ENCODE data around the gene PDGFRB.
"Not testable (repeated sequence)": the region's sequence is repeated elsewhere in the genome, so short reads cannot be mapped to it uniquely, and the experiment has no call there.

The PDGFRB gene

DNA sequence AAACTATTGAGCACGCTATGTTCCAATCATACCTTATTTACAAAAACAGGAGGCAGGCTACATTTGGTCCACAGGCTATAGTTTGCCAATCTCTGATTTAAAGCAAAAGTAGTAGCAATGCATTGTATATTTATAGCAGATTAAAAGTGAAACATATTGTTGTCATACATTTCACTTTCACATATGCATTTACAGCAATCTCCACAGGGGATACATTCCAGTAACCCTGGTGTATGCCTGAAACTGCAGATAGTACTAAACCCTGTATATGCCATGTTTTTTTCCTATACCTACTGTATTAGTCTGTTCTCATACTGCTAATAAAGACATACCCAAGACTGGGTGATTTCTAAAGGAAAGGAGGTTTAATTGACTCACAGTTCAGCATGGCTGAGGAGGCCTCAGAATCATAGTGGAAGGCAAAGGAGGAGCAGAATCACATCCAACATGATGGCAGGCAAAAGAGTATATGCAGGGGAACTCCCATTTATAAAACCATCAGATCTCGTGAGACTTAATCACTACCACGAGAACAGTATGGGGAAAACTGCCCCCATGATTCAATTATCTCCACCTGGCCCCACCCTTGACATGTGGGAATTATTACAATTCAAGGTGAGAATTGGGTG is 63.4 kb downstream of the PDGFRB start (continued):
- TF ChIP-seq, protein P1, sequence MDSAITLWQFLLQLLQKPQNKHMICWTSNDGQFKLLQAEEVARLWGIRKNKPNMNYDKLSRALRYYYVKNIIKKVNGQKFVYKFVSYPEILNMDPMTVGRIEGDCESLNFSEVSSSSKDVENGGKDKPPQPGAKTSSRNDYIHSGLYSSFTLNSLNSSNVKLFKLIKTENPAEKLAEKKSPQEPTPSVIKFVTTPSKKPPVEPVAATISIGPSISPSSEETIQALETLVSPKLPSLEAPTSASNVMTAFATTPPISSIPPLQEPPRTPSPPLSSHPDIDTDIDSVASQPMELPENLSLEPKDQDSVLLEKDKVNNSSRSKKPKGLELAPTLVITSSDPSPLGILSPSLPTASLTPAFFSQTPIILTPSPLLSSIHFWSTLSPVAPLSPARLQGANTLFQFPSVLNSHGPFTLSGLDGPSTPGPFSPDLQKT (IDR thresholded peaks at IDR 0.05; ENCODE audit: borderline replicate concordance, low read depth, low read length), result no peak
- TF ChIP-seq ZNF248 (tag by site-specific recombination; IDR thresholded peaks at IDR 0.05) (no peak), MYNN (tag by site-specific recombination; IDR thresholded peaks at IDR 0.05; ENCODE audit: borderline replicate concordance) (no peak), TCF7L2 (IDR thresholded peaks at IDR 0.05; ENCODE audit: borderline replicate concordance, low read depth, low read length) (no peak), ZNF670 (tag by site-specific recombination; IDR thresholded peaks at IDR 0.05; ENCODE audit: low read depth) (no peak), ZNF274 (IDR thresholded peaks at IDR 0.05; ENCODE audit: low read length) (no peak), ZNF274 (tag by site-specific recombination; IDR thresholded peaks at IDR 0.05; ENCODE audit: borderline replicate concordance) (no peak), ZSCAN30 (tag by site-specific recombination; IDR thresholded peaks at IDR 0.05) (no peak), BCL11A (tag by site-specific recombination; IDR thresholded peaks at IDR 0.05; ENCODE audit: low read depth) (no peak)

GRCh38 chr5:150085950-150086715 is 69.5 kb downstream of the PDGFRB start, which contains the start of gene CSF1R:
TSS of gene CSF1R (minus strand) at chr5:150086554. CDS start at chr5:150086427, 127 bp downstream.
- H3K4me3 ChIP-seq (ENCODE audit: low read depth, low read length), result no peak within 1 kb of the TSS
- H3K36me3 ChIP-seq (ENCODE audit: control insufficient read depth in 2 of 2, insufficient read depth in 1 of 2, low read length in 2 of 2), result no peaks in the 10 kb centered on the region
- CTCF ChIA-PET, result interaction anchor here (0.6 kb wide), 2 partner anchors 458 to 619 kb away, joined by 3 to 9 read pairs; no protein-coding TSS in a partner anchor
- H3K9me3 ChIP-seq (ENCODE audit: control insufficient read depth, insufficient read depth, low read depth, low read length), result no peaks in the 10 kb centered on the region
- H3K4me1 ChIP-seq (ENCODE audit: control insufficient read depth, insufficient read depth, low read length), result no peaks in the 10 kb centered on the region
- no peak within 1 kb of the TSS for H3K27ac ChIP-seq (ENCODE audit: extremely low read depth, low read depth, low read length)
- TF ChIP-seq ZEB2 (tag by site-specific recombination; IDR thresholded peaks at IDR 0.05) (no peak), ZNF639 (tag by site-specific recombination; IDR thresholded peaks at IDR 0.05) (no peak), ZNF768 (tag by site-specific recombination; IDR thresholded peaks at IDR 0.05) (no peak), ZNF132 (tag by site-specific recombination; IDR thresholded peaks at IDR 0.05; ENCODE audit: borderline replicate concordance) (no peak), ZNF37A (tag by site-specific recombination; IDR thresholded peaks at IDR 0.05) (no peak)
- TF ChIP-seq, protein P2, sequence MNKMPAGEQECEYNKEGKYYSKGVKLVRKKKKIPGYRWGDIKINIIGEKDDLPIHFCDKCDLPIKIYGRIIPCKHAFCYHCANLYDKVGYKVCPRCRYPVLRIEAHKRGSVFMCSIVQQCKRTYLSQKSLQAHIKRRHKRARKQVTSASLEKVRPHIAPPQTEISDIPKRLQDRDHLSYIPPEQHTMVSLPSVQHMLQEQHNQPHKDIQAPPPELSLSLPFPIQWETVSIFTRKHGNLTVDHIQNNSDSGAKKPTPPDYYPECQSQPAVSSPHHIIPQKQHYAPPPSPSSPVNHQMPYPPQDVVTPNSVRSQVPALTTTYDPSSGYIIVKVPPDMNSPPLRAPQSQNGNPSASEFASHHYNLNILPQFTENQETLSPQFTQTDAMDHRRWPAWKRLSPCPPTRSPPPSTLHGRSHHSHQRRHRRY (tag by site-specific recombination; IDR thresholded peaks at IDR 0.05), result no peak
- POLR2A ChIA-PET, result interaction anchor here (0.6 kb wide), 1 partner anchor 763 kb away, joined by 3 read pairs; no protein-coding TSS in a partner anchor

DNA sequence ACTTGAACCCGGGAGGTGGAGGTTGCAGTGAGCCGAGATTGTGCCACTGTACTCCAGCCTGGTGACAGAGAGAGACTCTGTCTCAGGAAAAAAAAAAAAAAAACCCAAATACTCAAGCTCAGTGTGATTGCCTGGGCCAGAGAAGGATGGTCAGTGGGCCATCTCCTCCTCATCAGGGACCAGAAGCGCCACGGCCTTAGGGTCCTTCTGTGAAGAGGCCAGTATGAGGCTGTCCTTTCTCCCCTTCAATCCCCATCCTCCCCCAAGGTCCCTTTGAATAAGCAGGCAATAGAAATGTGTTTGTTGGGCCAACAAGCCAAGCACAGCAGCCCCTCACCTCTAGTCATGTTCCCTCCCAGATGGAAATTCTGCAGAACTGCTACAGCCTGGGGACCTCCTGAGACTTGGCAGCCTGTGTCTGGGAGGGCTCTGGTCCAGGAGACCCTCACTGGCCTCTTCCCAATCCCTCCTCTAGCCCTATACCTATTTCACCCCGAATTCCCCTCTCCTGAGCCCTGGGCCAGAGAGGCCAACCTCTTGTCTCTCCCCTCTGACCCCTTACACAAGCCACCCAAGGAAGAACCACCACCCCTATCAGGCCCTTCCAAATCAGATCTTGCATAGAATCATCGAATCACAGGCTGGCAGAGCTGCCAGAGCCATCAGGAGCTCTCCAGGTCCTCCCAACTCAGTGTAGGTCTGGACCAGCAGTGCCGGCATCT is 70.3 kb downstream of the PDGFRB start:
- TF ChIP-seq ZSCAN18 (tag by site-specific recombination; IDR thresholded peaks at IDR 0.05), result no peak
- no peak for TF ChIP-seq MYNN (tag by site-specific recombination; IDR thresholded peaks at IDR 0.05; ENCODE audit: borderline replicate concordance)
- TF ChIP-seq ZNF24 (tag by site-specific recombination; IDR thresholded peaks at IDR 0.05), result no peak
- no peak for TF ChIP-seq ZNF623 (tag by site-specific recombination; IDR thresholded peaks at IDR 0.05)
- no peak for TF ChIP-seq ZNF223 (tag by site-specific recombination; IDR thresholded peaks at IDR 0.05)
- no peak for TF ChIP-seq ZNF792 (tag by site-specific recombination; IDR thresholded peaks at IDR 0.05)
- TF ChIP-seq, protein P3, sequence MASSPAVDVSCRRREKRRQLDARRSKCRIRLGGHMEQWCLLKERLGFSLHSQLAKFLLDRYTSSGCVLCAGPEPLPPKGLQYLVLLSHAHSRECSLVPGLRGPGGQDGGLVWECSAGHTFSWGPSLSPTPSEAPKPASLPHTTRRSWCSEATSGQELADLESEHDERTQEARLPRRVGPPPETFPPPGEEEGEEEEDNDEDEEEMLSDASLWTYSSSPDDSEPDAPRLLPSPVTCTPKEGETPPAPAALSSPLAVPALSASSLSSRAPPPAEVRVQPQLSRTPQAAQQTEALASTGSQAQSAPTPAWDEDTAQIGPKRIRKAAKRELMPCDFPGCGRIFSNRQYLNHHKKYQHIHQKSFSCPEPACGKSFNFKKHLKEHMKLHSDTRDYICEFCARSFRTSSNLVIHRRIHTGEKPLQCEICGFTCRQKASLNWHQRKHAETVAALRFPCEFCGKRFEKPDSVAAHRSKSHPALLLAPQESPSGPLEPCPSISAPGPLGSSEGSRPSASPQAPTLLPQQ (tag by site-specific recombination; IDR thresholded peaks at IDR 0.05), result no peak
- no peak overlapping the region for H3K27ac ChIP-seq (ENCODE audit: extremely low read depth, low read depth, low read length)
- POLR2A ChIA-PET, result no interaction called here

GRCh38 chr5:150084754-150085153 is 70.9 kb downstream of the PDGFRB start:
- H3K4me1 ChIP-seq (ENCODE audit: control insufficient read depth, insufficient read depth, low read length); H3K36me3 ChIP-seq (ENCODE audit: control insufficient read depth in 2 of 2, insufficient read depth in 1 of 2, low read length in 2 of 2); POLR2A ChIA-PET; H3K9me3 ChIP-seq (ENCODE audit: control insufficient read depth, insufficient read depth, low read depth, low read length); CTCF ChIA-PET; H3K27ac ChIP-seq (ENCODE audit: extremely low read depth, low read depth, low read length); H3K4me3 ChIP-seq (ENCODE audit: low read depth, low read length): not testable (repeated sequence)

More for the DNA sequence above, 70.3 kb downstream of the PDGFRB start:
- CTCF ChIA-PET, result no interaction called here
- no peaks in the 10 kb centered on the region for H3K9me3 ChIP-seq (ENCODE audit: control insufficient read depth, insufficient read depth, low read depth, low read length)
- H3K36me3 ChIP-seq (ENCODE audit: control insufficient read depth in 2 of 2, insufficient read depth in 1 of 2, low read length in 2 of 2), result no peaks in the 10 kb centered on the region
- H3K4me3 ChIP-seq (ENCODE audit: low read depth, low read length), result no peak overlapping the region
- no peaks in the 10 kb centered on the region for H3K4me1 ChIP-seq (ENCODE audit: control insufficient read depth, insufficient read depth, low read length)

Data from HEK293 (cell line).